Effector CD8-positive, alpha-beta T cell (primary cell): ENCODE data around the gene AFF3.

ENCODE experiments used
- DNase-seq: peaks from one replicate; lab custom pipeline; 2025; lab: John Stamatoyannopoulos, UW

Gene AFF3

GRCh38 chr2:99831772-99832171 is 310.6 kb downstream of the AFF3 start:
- no peak for DNase-seq

- no peak for DNase-seq
Measured at GRCh38 chr2:99827296-99827999, 314.9 kb downstream of the AFF3 start.

DNA sequence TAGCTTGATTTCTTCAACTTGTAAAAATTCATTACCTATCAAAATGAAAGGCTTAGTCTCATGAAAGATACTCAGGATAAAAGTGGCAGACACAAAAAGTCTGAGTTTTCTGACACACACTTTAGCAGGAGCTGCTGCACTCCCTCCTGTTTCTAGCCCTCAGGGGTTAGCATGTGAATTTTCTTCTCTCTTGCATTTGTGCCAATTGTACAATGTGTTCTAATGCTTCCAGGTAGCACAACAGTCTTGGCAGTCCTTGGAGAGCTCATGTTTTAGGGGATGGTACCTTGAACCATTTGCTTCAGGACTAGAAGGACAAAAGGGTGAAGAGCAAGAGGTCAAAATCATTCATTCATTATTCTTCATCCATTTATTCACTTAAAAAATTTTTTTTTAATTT is 316.8 kb downstream of the AFF3 start:
- no peak for DNase-seq

GRCh38 chr2:99824758-99825157 is 317.6 kb downstream of the AFF3 start:
- no peak for DNase-seq

- DNase-seq: no peak
Measured at GRCh38 chr2:99822474-99823207, 319.7 kb downstream of the AFF3 start.

DNA sequence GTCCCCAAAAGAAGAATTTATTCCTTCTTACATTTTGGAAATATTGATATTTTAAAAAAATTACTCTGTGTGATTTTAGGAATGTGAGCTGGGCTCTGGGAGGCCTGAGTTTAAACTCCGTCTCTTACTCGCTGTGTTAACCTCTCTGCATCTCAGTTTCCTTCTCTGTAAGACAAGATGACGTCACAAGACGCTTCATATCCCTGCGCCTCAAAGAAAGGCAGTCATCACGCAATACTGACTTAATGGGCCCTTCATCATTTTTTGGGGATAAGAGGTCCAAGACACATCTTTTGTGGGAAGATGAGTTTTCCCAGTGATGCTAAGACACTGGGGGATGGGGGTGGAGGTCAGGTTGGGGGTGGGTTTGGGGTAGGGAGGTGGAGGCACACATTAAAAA is 320.4 kb downstream of the AFF3 start:
- no peak for DNase-seq

- no peak for DNase-seq
Measured at GRCh38 chr2:99821572-99821971, 320.8 kb downstream of the AFF3 start.

GRCh38 chr2:99821039-99821438 is 321.4 kb downstream of the AFF3 start:
- no peak for DNase-seq

- no peak for DNase-seq
Measured at GRCh38 chr2:99819766-99820165, 322.6 kb downstream of the AFF3 start.

- DNase-seq: no peak
Measured at GRCh38 chr2:99818842-99819241, 323.5 kb downstream of the AFF3 start.

- no peak for DNase-seq
Measured at GRCh38 chr2:99816908-99817307, 325.5 kb downstream of the AFF3 start.

DNA sequence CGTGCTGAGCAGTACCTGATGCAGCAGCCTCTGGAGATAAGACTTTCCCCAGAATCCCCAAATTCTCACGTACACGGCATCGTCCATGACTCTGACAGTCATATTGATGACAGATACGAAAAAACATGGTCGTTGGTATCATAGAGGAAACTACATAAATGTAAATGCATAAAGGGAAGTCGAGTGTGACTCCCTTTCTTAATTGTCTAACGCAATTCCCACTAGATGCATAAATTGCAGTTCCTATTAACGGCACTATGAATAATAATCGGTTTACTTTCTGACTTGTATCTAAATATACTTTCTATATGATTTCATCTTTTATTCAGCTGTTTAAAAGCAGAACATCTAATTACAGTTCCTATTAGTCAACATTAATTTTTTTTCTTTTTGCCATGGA is 330.0 kb downstream of the AFF3 start:
- no peak for DNase-seq

DNA sequence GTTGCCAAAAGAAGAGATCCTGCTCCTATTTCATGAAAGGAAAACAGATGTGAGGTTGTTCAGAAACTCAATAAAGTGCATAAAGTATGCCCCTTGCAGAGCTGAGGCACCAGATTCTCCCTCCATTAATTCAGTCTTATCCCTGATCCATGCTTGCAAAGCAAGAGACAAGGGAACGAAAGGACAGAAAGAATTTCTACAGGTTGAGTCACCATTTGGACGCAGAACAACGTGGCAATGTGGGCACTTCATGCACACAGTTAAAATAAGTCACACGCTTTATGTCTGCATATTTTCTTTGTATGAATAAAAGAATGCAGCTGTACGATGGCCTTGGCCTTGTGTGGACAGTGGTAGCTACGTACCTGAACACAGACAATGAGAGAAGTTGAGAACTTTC is 330.8 kb downstream of the AFF3 start:
- no peak for DNase-seq

DNA sequence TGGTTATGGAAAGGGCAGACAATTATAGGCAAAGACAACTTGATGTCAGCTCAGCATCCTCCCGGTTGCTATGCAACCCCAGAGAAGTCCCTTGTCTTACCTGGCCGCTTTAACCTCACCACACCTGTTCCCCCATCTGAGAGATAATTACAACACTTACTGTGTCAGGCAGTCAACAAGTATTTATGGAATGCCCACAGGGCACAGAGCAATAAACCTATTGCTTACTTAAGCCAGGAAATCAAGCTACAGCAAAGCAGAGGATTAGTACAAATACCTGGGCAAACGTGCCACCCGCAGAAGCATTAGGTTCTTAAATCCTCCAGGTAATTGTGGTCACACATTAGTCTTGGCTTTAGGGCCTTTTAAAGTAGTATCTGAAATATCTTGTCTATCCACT is 332.2 kb downstream of the AFF3 start:
- DNase-seq: no peak

GRCh38 chr2:99809259-99809900 is 333.0 kb downstream of the AFF3 start:
- DNase-seq: no peak

DNA sequence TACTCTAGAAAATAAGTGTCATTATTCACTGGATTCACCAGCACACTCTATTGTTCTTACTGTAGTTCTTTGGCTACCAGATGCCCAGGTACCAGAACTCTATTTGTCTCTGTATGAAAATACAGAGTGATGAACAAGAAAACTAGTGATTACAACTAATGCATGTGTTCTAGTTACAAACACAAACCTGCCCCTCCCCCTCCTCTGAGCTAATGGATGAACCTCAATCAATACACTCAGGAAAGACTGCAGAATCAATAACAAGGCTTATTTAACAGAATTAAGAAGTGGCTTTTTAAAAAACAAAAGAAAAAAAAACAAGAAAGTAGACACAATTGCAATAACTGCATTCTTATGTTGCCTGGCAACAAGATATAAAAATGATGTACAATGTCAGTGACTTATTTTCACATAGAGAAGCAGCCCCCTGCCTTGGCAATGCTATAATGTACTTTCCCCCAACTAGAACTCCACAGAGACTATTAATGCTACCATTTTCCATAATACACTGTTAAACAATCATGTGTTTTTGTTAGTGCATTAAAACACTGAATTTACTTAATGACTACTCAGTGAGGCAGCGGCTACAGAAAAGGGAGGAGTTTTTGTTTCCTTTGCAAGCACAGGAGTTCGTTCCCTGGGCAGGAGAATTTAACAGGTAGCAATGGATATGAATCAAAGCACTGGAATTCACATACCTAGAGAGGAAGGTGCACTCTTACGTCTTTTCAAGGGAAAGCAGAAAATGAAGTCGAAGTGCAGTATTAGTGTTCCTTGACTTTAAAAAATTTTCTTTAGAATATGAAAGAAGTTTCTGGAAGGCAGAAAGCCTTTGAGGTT is 333.8 kb downstream of the AFF3 start:
- no peak for DNase-seq

DNA sequence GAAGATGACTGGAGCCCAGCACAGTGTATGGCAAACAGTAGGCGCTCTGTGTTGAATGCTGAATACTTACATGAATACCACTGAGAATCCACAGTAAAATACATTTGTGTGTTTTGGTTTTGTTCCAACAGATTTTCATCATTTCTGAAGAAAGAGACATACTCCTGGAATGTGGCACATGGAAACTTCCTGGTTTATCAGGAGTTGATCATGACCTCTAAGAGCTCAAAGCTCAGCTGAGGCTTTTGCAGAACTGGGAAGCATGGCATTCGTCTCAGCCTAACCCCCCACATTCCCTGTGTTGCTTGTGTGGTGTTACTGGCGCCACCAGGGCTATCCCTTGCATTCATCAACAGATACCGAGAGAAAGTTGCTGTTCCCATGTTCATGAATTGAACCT is 335.6 kb downstream of the AFF3 start:
- no peak for DNase-seq

DNA sequence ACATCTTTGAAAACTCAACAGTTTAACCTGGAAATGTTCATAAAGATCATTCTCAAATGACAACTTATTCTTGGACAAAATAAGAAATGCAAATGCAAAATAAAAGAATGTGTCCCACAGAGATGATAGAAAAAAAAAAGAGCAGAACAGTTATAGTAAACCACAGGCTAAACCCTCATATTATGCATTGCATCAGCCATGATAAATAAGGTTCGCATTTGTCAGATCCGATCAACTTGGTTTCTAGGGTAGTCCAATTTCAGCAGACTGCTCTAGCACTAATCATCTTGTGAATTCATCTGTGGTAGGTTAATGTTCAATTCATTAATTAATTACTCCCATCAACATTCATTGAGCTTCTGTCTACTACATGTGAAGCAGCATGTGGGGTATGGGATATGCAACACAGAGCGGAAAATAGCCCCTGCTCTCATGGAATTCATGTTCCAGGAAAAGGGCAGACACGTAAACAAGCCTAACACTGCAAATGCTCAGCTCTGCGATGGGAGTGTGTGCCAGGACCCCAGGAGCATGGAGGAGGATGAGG is 336.4 kb downstream of the AFF3 start:
- no peak for DNase-seq

- DNase-seq: no peak
Measured at GRCh38 chr2:99803846-99804245, 338.5 kb downstream of the AFF3 start.

- no peak for DNase-seq
Measured at GRCh38 chr2:99802734-99803133, 339.7 kb downstream of the AFF3 start.

DNA sequence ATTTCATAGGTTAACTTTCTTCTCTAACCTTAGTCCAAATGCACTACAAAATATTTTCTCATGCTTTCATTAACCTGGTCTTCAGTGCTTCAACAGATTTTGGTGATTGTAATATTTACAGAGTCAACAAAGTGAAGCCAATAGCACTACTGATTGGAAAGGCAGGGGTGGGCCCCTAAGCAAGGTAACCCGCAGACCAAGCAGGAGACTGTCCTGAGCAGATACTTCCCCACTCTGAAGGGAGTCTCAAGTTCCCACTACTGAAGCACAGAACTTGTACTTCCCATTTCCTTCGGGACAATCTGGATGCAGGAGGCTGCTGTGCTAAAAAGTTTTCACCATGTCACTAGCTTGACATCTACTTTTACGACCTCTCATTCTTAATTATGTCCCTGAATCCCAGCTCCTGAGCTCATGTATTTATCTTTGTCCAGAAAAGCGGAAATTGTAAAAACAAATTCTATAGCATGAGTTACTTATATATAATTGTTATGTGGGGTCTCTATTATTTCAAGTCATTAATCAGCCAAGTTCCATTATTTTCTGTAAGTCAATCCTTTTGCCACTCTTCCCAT is 341.0 kb downstream of the AFF3 start:
- DNase-seq: no peak

- DNase-seq: no peak
Measured at GRCh38 chr2:99797475-99797874, 344.9 kb downstream of the AFF3 start.
